Astrocyte (in vitro differentiated cells and primary cell): ENCODE results near the gene SOAT2. TPM values are rescaled to one million over a fixed set of nuclear protein-coding genes. Genes with fewer than 3 reads are reported as not detected.

Experiments used
- DNase-seq: peaks from one replicate; pipeline ENCODE4 v3.0.0-alpha.2; 2010; ENCODE audit warnings: low read depth
- FAIRE-seq: peaks from 2 replicates; lab custom pipeline; 2011; peaks lifted over from hg19 to GRCh38; lab: Jason Lieb, UNC
- H2AFZ ChIP-seq: 2 replicates; pipeline ENCODE4 v1.6.0; 2012; ENCODE audit warnings: low read depth, low read length, inconsistent platforms
- H3K27ac ChIP-seq: 2 replicates; pipeline ENCODE4 v1.5.1; 2011; ENCODE audit warnings: low read depth, low read length, inconsistent platforms
- H3K27me3 ChIP-seq: 2 replicates; pipeline ENCODE4 v1.6.0; 2011; ENCODE audit warnings: low read length, inconsistent platforms; ENCODE audit not compliant: insufficient read depth
- H3K36me3 ChIP-seq: 2 replicates; pipeline ENCODE4 v1.5.1; 2011; ENCODE audit warnings: low read length, inconsistent platforms; ENCODE audit not compliant: insufficient read depth
- H3K4me1 ChIP-seq: 2 replicates; pipeline ENCODE4 v1.5.1; 2011; ENCODE audit warnings: low read length, inconsistent platforms; ENCODE audit not compliant: insufficient read depth
- H3K4me2 ChIP-seq: 2 replicates; pipeline ENCODE4 v1.6.0; 2012; ENCODE audit warnings: low read length, inconsistent platforms
- H3K4me3 ChIP-seq: 2 replicates; pipeline ENCODE4 v1.5.1; 2011; ENCODE audit warnings: low read depth, mild to moderate bottlenecking, low read length, inconsistent platforms; ENCODE audit not compliant: insufficient read depth
- H3K79me2 ChIP-seq: 2 replicates; pipeline ENCODE4 v1.6.0; 2012; ENCODE audit warnings: mild to moderate bottlenecking, low read length, inconsistent platforms; ENCODE audit not compliant: insufficient read depth
- H3K9ac ChIP-seq: 2 replicates; pipeline ENCODE4 v1.6.0; 2012; ENCODE audit warnings: mild to moderate bottlenecking, low read length, inconsistent platforms
- H3K9me3 ChIP-seq: 2 replicates; pipeline ENCODE4 v1.5.1; 2012; ENCODE audit warnings: low read depth, mild to moderate bottlenecking, low read length, inconsistent platforms; ENCODE audit not compliant: insufficient read depth
- H4K20me1 ChIP-seq: 2 replicates; pipeline ENCODE4 v1.6.0; 2012; ENCODE audit warnings: low read length, inconsistent platforms; ENCODE audit not compliant: insufficient read depth
- H3K27ac Mint-ChIP-seq: one replicate; pipeline ENCODE4 v1.8.0; 2021; ENCODE audit warnings: mild to moderate bottlenecking, mixed read lengths; ENCODE audit not compliant: unreplicated experiment
- H3K27me3 Mint-ChIP-seq: one replicate; pipeline ENCODE4 v1.8.0; 2021; ENCODE audit warnings: low read depth, mixed read lengths; ENCODE audit not compliant: unreplicated experiment
- H3K36me3 Mint-ChIP-seq: one replicate; pipeline ENCODE4 v1.8.0; 2021; ENCODE audit warnings: low read depth, mixed read lengths; ENCODE audit not compliant: unreplicated experiment
- H3K4me1 Mint-ChIP-seq: one replicate; pipeline ENCODE4 v1.8.0; 2021; ENCODE audit warnings: low read depth, mixed read lengths; ENCODE audit not compliant: unreplicated experiment
- H3K4me3 Mint-ChIP-seq: one replicate; pipeline ENCODE4 v1.8.0; 2021; ENCODE audit warnings: mild to moderate bottlenecking, moderate library complexity, mixed read lengths; ENCODE audit not compliant: unreplicated experiment
- H3K9me3 Mint-ChIP-seq: one replicate; pipeline ENCODE4 v1.8.0; 2021; ENCODE audit warnings: mild to moderate bottlenecking, mixed read lengths; ENCODE audit not compliant: unreplicated experiment
- CTCF ChIP-seq: IDR thresholded peaks from 2 replicates; pipeline ENCODE4 v1.5.1; 2011; ENCODE audit warnings: low read depth, mild to moderate bottlenecking, inconsistent platforms, low read length, moderate library complexity; ENCODE audit not compliant: insufficient read depth
- EZH2 ChIP-seq: IDR thresholded peaks from 2 replicates; pipeline ENCODE4 v1.6.1; 2012; ENCODE audit warnings: mild to moderate bottlenecking, low read length, inconsistent platforms; ENCODE audit not compliant: insufficient read depth
- total RNA-seq: library from RNA; stranded (reverse); gene quantifications from 2 replicates; pipeline ENCODE4 v1.2.1, GENCODE V29; 2021

The SOAT2 gene
- total RNA-seq, 1 donor from 2014 or later, result not detected

GRCh38 chr12:53058674-53059433 lies 44.4 kb upstream of the SOAT2 start:
- Mint-ChIP-seq H3K4me3 (no peak overlapping the region), H3K36me3 (peaks cover 24% of the 10 kb centered on the region), H3K4me1 (peaks cover 14% of the 10 kb centered on the region), H3K27ac (no peak overlapping the region), H3K9me3 (peaks cover 2% of the 10 kb centered on the region), H3K27me3 (peaks cover 1% of the 10 kb centered on the region)
- H3K27ac ChIP-seq, result no peak overlapping the region
- H3K4me3 ChIP-seq, result no peak overlapping the region
- H3K9ac ChIP-seq, result no peak overlapping the region
- TF ChIP-seq CTCF (no peak), EZH2 (no peak)
- peaks cover 4% of the 10 kb centered on the region for H3K36me3 ChIP-seq
- H4K20me1 ChIP-seq, result peaks cover 13% of the 10 kb centered on the region
- H3K4me1 ChIP-seq, result peaks cover 10% of the 10 kb centered on the region
- FAIRE-seq (no peak), DNase-seq (no peak)
- H3K27me3 ChIP-seq, result no peaks in the 10 kb centered on the region
- no peaks in the 10 kb centered on the region for H3K9me3 ChIP-seq
- H2AFZ ChIP-seq, result no peak overlapping the region
- no peak overlapping the region for H3K4me2 ChIP-seq
- no peaks in the 10 kb centered on the region for H3K79me2 ChIP-seq

GRCh38 chr12:53059434-53060063 lies 43.7 kb upstream of the SOAT2 start:
- Mint-ChIP-seq H3K4me1 (peaks cover 14% of the 10 kb centered on the region), H3K9me3 (peaks cover 2% of the 10 kb centered on the region), H3K27me3 (peaks cover 1% of the 10 kb centered on the region), H3K36me3 (peaks cover 27% of the 10 kb centered on the region), H3K27ac (no peak overlapping the region), H3K4me3 (no peak overlapping the region)
- no peak overlapping the region for H3K27ac ChIP-seq
- no peak overlapping the region for H2AFZ ChIP-seq
- peaks cover 12% of the 10 kb centered on the region for H3K4me1 ChIP-seq
- no peak overlapping the region for H3K9ac ChIP-seq
- H4K20me1 ChIP-seq, result peaks cover 14% of the 10 kb centered on the region
- peaks cover 4% of the 10 kb centered on the region for H3K36me3 ChIP-seq
- H3K9me3 ChIP-seq, result no peaks in the 10 kb centered on the region
- DNase-seq, result no peak
- H3K4me2 ChIP-seq, result no peak overlapping the region
- H3K27me3 ChIP-seq, result no peaks in the 10 kb centered on the region
- no peak for FAIRE-seq
- H3K4me3 ChIP-seq, result no peak overlapping the region
- no peaks in the 10 kb centered on the region for H3K79me2 ChIP-seq
- TF ChIP-seq CTCF (no peak), EZH2 (no peak)
